Measurements from ENCODE around the gene DLG2. TPM values are rescaled to one million over a fixed set of nuclear protein-coding genes. Genes with fewer than 3 reads are reported as not detected.

DLG2 gene
- total and polyA plus RNA-seq, 7 donors = 0.23 to 5.3 (median 3.4) TPM

DNA sequence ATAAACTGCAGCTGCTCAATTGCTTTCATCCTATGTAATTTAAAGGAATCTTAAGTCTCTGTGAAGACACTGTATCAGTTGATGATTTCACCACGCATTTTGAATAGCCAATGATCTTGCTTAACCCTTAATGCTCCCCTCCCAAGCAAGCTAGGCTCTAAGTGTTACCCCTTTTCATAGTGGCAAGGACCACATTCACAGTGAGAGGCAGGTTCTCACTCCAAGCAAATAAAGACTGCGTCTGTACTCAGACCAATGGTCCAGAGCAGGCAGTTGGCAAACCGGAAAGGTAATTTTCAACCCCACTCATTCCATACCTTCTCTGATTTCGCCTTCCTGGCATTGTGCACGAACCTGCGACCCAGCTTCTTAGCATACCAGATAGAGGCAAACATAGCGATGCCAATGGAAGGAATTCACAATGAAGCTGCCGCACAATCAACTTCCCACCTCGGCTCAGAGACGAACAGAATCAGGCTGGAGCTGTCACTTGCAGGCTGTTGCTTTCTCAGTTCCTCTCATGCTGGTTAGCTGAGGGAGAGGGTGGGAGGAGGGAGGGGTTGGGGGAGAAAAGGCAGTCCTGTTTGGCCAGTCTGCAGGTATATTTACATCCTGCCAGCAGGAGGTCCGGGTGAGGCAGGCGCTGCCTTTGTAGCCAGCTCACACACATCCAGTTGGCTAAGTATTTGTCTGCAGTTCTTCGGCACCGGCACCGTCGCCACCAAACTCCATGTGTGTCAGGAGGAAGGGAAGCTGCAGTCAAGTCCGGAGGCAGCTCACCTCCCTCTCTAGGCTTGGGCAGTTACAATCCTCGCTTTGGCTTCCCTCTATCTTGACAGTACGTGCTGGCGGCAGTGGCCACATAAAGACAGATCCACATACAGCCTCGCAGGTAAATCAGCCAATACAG is 1189.8 kb downstream of the DLG2 start:
- DNase-seq (no peak), ATAC-seq (no peak)
- Histone ChIP-seq H3K27ac (no peak overlapping the region), H3K9me3 (no peaks in the 10 kb centered on the region), H3K27me3 (ENCODE audit: insufficient read depth in 3 of 3, low read length in 2 of 3) (no peaks in the 10 kb centered on the region), H3K4me1 (no peaks in the 10 kb centered on the region), H3K36me3 (ENCODE audit: insufficient read depth in 1 of 2, low read depth in 1 of 2) (no peaks in the 10 kb centered on the region), H3K4me3 (no peak overlapping the region)
- intact Hi-C loops (cut with DNase I) = no loop called here
- TF ChIP-seq, protein P1, sequence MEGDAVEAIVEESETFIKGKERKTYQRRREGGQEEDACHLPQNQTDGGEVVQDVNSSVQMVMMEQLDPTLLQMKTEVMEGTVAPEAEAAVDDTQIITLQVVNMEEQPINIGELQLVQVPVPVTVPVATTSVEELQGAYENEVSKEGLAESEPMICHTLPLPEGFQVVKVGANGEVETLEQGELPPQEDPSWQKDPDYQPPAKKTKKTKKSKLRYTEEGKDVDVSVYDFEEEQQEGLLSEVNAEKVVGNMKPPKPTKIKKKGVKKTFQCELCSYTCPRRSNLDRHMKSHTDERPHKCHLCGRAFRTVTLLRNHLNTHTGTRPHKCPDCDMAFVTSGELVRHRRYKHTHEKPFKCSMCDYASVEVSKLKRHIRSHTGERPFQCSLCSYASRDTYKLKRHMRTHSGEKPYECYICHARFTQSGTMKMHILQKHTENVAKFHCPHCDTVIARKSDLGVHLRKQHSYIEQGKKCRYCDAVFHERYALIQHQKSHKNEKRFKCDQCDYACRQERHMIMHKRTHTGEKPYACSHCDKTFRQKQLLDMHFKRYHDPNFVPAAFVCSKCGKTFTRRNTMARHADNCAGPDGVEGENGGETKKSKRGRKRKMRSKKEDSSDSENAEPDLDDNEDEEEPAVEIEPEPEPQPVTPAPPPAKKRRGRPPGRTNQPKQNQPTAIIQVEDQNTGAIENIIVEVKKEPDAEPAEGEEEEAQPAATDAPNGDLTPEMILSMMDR (IDR thresholded peaks at IDR 0.05) = no peak
- 21 to 25% (median 23%) methylated on average over 21 of the region's 21 CpGs for WGBS, 3 donors

DNA sequence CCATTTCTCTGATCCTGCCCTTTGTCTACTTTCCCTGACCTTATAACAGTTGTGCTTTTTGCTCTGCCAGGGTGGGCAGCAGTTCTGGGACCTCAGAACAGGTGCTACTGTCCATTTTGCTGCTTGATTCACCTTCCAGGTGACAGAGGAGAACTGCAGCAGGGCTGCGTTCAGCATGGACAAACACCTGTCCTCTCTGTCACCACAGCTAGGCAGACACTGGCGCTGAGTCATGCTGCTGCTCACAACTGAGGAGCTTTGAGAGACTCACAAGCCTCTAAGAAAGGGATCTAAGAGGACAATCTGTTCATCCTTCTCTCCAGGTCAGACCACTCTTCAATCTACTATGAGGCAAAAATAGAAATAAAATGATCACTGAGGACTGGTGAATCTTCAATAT is 1196.5 kb downstream of the DLG2 start:
- peak in 3 of 4 donors; percentile 21 to 55 (median 46) for ATAC-seq
- H3K4me3 ChIP-seq = no peak overlapping the region
- intact Hi-C loops (cut with DNase I) = no loop called here
- H3K4me1 ChIP-seq = no peaks in the 10 kb centered on the region
- TF ChIP-seq, protein P1 (IDR thresholded peaks at IDR 0.05) = no peak
- H3K27ac ChIP-seq = no peak overlapping the region
- H3K36me3 ChIP-seq (ENCODE audit: insufficient read depth in 1 of 2, low read depth in 1 of 2) = no peaks in the 10 kb centered on the region
- no peaks in the 10 kb centered on the region for H3K27me3 ChIP-seq (ENCODE audit: insufficient read depth in 3 of 3, low read length in 2 of 3)
- no peaks in the 10 kb centered on the region for H3K9me3 ChIP-seq
- no peak for DNase-seq
- 58 to 66% (median 59%) methylated on average over 2 of the region's 2 CpGs for WGBS, 3 donors

DNA sequence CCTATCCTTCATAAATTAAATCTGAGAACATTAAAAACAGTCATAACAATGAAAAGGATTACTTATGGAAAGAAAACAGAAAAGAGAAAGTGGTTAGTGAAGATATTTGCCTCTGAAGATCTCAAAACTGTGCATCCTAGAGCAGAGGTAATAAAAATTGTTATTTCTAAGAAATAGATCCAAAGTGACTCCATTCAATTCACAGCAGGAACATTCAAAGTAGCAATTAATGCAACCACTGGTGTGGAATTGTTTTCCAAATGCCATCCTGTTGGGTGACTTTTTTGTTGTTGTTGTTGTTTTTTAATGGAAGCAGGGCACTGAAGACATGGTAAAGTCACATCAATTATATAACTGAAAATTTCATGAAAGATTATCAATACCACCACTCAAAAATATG is 1201.5 kb downstream of the DLG2 start:
- H3K27me3 ChIP-seq (ENCODE audit: insufficient read depth in 3 of 3, low read length in 2 of 3) = no peaks in the 10 kb centered on the region
- H3K4me1 ChIP-seq = no peaks in the 10 kb centered on the region
- H3K36me3 ChIP-seq (ENCODE audit: insufficient read depth in 1 of 2, low read depth in 1 of 2) = no peaks in the 10 kb centered on the region
- H3K4me3 ChIP-seq = no peak overlapping the region
- no peak overlapping the region for H3K27ac ChIP-seq
- intact Hi-C loops (cut with DNase I) = no loop called here
- ATAC-seq (no peak), DNase-seq (no peak)
- TF ChIP-seq, protein P1 (IDR thresholded peaks at IDR 0.05) = no peak
- H3K9me3 ChIP-seq = no peaks in the 10 kb centered on the region

DNA sequence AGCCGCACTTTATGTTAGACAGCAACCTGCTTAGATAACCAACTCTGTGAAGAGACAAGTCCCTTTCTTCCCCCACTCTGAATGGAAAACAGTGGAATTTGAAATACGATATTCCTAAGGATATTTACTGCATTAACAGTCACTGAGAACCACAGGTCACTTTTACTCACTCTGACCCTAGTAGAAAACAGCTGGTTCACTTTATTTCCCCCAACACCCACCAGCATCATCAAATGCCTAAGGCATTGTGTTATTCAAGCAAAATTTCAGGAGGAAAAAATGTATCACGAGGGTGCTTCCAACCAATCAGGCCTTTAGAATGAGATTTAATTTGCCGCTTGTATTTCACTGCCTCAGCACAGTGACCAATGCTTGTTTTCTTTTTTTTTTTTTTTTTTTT is 1206.9 kb downstream of the DLG2 start:
- Histone ChIP-seq H3K9me3 (no peaks in the 10 kb centered on the region), H3K4me3 (no peak overlapping the region), H3K4me1 (no peaks in the 10 kb centered on the region), H3K27me3 (ENCODE audit: insufficient read depth in 3 of 3, low read length in 2 of 3) (no peaks in the 10 kb centered on the region), H3K27ac (no peak overlapping the region), H3K36me3 (ENCODE audit: insufficient read depth in 1 of 2, low read depth in 1 of 2) (no peaks in the 10 kb centered on the region)
- intact Hi-C loops (cut with DNase I) = no loop called here
- 50 to 55% (median 51%) methylated on average over 4 of the region's 4 CpGs for WGBS, 3 donors
- TF ChIP-seq, protein P1 (IDR thresholded peaks at IDR 0.05) = no peak
- DNase-seq = no peak
- ATAC-seq = no peak
